ENCODE results near the gene RNF212. TPM values are rescaled to one million over a fixed set of nuclear protein-coding genes. Genes with fewer than 3 reads are reported as not detected.

The RNF212 gene
- total and polyA plus RNA-seq, 2 donors (not counting 3 experiments of a cell fraction or from before 2014, with no cell fraction given) = 2.3 to 2.8 TPM

GRCh38 chr4:1097553-1097952 is 15.8 kb downstream of the RNF212 start:
- Histone ChIP-seq H3K36me3 (ENCODE audit: control insufficient read depth in 2 of 2, extremely low read depth in 1 of 2, insufficient read depth in 2 of 2, low read length in 2 of 2) (no peaks in the 10 kb centered on the region), H3K27me3 (ENCODE audit: control insufficient read depth in 2 of 2, insufficient read depth in 2 of 2, low read length in 2 of 2) (no peaks in the 10 kb centered on the region), H3K4me2 (ENCODE audit: insufficient read depth, low read length) (no peak overlapping the region), H3K9me3 (replicated peaks; ENCODE audit: control insufficient read depth, insufficient read depth, low read length) (no peaks in the 10 kb centered on the region), H3K9me1 (replicated peaks; ENCODE audit: control insufficient read depth, extremely low read depth, insufficient read depth, low read length) (no peaks in the 10 kb centered on the region), H3K4me3 (replicated peaks in 1 of 3; ENCODE audit: insufficient read depth in 1 of 3, low read depth in 1 of 3, low read length in 3 of 3) (no peak overlapping the region), H4K20me1 (replicated peaks; ENCODE audit: control insufficient read depth, extremely low read depth, insufficient read depth, low read length) (no peaks in the 10 kb centered on the region), H3K27ac (ENCODE audit: insufficient read depth, low read depth, low read length) (no peak overlapping the region), H2AFZ (ENCODE audit: low read depth, low read length) (no peak overlapping the region), H3K9ac (replicated peaks; ENCODE audit: extremely low read depth, insufficient read depth, low read length) (no peak overlapping the region), H3K4me1 (ENCODE audit: control insufficient read depth, extremely low read depth, insufficient read depth, low read length) (no peaks in the 10 kb centered on the region), H3K79me2 (ENCODE audit: control insufficient read depth, insufficient read depth, low read length) (no peaks in the 10 kb centered on the region)
- BruUV-seq (replicated peaks) = no TSS peak
- intact Hi-C loops (cut with micrococcal nuclease) (no loop called here), dilution Hi-C loops (cut with MboI; ENCODE audit: extremely low pct_ligation_motif_present, low sequenced_read_pairs) (no loop called here)
- POLR2A ChIA-PET = no interaction called here
- DNase-seq (ENCODE audit: low read depth, low spot score) = no peak
- TF ChIP-seq POLR2A (IDR thresholded peaks at IDR 0.05; ENCODE audit: low read depth, low read length) (no peak), FOS (IDR thresholded peaks at IDR 0.05; ENCODE audit: borderline replicate concordance, insufficient read depth, low read length) (no peak), POLR2AphosphoS5 (IDR thresholded peaks at IDR 0.05; ENCODE audit: insufficient read depth, low read depth, low read length) (no peak), MAX (IDR thresholded peaks at IDR 0.05; ENCODE audit: insufficient read depth, insufficient read length) (no peak), JUN (IDR thresholded peaks at IDR 0.05; ENCODE audit: borderline replicate concordance, insufficient read depth, insufficient read length, low read depth) (no peak), GATA2 (IDR thresholded peaks at IDR 0.05; ENCODE audit: insufficient read depth, insufficient read length, low read depth, low read length) (no peak), CTCF (IDR thresholded peaks at IDR 0.05; ENCODE audit: extremely low read depth in 1 of 2, insufficient read depth in 1 of 2, low read depth in 1 of 2, low read length in 2 of 2) (no peak), MYC (IDR thresholded peaks at IDR 0.05; ENCODE audit: low read depth, low read length) (no peak), EZH2 (IDR thresholded peaks at IDR 0.05; ENCODE audit: borderline replicate concordance, low read depth, low read length, severe bottlenecking) (no peak)
- no peak for FAIRE-seq
- CTCF ChIA-PET = no interaction called here
